Stimulated activated CD8-positive, alpha-beta memory T cell treated with anti-CD3 and anti-CD28 coated beads, Interleukin-4, amount 100 ng/mL, for 4 hours (primary cell): Measurements from ENCODE around the gene VSIR.
A peak's percentile ranks its signal among the peaks of the same experiment; 100 is the strongest.

Source experiments
- DNase-seq, 2 donors: peaks; one replicate each; pipeline ENCODE4 v3.0.0-alpha.2; 2020; ENCODE audit warnings: low read depth in 2 of 2, low spot score in 1 of 2

Gene VSIR

DNA sequence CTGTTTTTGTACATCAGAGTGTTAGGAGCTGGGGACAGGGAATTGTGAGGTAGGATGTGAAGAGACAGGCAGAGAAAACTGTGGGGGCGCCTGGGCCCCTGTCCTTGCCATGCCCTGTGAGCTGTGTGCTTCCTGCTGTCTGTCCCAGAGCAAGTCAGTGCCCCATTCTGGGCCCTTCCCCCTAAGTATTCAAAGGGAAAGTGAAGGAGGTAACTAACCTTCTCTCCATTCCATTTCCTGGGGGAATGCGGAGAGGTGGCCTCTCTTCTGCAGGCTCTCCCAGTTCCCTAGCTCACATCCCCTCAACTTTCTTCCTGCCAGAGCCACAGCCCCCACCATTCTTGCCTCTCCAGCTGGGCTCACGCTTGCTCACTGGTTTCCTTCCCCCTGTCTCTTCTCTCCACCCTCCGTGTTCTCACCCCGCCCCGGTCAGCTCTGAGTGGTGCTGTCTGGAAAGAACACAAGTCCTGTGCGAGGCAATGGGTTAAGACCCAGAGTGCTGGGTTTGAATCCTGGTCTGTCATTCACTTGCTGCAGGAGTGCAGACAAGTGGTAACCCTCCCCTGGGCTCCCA lies 9.7 kb upstream of the VSIR start:
- no peak for DNase-seq

DNA sequence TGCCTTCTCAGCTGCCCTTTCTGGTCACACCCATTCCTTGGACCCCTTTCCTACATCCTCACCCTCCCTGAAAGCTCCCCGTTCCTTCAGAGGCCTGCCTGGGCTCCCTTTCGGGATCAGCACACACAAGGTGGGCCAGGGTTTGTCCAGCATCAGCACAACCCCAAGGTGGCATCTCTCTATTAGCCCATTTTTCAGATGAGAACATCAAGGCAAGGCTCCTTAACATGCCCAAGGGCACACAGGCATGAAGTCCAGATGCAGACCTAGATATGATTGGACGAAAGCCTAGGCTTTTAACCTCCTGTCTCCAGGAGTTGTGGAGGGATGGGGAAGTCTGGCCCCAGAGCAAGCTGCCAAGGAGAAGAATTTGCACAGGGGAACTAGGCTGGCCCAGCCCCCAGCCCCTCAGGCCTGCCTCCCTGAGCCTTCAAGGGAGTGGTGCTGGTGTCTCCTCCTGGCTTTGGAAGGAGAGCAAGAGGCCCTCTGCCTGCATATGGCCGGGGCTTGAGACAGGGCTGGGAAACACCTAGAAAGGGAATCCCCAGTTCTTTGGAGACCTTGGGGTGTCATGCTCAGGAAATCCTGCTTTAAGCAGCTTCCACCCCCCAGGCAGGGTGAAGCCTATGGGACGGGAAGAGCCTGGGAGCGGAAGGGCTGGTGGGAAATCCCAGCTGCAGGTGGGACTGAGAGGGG lies 9.0 kb upstream of the VSIR start:
- no peak for DNase-seq

DNA sequence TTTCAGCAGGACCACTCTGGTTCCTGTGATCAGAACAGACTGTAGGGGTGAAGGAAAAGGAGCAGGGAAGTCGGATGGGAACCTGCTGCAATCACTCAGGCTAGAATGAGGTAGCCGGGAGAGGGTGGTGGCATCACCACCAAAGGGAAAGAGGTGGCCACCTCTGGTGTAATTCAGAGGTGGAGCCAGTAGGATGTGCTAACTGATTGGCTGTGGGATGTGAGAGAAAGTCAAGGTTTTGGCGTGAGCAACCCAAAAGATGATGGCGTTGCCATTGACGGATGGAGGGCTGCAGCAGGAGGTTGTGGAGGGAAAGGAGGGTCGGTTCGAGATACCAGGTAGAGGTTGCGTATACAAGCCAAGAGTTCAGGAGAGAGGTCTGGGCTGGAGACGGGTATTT lies 7.4 kb upstream of the VSIR start:
- DNase-seq, result no peak

DNA sequence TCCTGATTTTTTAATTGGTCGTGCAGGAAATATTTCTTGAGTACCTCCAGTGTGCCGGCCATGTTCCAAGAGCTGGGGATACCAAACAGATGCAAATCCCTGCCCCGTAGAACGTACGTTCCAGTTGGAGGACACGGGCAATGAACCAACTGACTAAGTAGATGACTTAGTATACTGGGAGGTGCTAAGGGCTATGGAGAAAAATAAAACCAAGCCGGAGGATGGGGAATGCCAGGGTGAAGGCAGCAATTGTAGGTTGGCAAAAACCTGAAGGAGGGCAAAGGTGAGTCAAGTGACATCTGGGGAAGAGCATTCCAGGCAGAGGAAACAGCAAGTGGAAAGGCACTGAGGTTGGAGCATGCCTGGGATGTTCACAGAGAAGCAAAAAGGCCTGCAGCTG lies 6.8 kb upstream of the VSIR start:
- DNase-seq, result no peak

DNA sequence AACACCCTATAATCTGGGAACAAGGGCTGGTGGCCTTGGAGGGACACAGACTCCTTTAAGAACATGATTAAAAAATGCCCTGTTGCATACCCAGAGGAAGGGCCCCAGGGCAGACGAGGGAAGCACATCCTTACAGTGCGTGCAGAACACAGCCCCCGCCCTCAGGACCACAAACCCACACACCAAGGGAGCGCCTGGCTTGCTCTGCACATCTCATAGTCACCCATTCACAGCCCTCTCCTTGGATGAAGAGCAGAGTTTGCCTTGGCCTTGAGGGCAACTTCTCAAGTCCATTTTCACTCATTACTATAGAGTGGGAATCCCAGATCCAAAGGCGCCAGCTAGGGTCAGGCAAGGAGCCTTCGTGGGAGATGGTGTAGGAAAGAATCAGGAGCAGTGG lies 6.3 kb upstream of the VSIR start:
- no peak for DNase-seq

DNA sequence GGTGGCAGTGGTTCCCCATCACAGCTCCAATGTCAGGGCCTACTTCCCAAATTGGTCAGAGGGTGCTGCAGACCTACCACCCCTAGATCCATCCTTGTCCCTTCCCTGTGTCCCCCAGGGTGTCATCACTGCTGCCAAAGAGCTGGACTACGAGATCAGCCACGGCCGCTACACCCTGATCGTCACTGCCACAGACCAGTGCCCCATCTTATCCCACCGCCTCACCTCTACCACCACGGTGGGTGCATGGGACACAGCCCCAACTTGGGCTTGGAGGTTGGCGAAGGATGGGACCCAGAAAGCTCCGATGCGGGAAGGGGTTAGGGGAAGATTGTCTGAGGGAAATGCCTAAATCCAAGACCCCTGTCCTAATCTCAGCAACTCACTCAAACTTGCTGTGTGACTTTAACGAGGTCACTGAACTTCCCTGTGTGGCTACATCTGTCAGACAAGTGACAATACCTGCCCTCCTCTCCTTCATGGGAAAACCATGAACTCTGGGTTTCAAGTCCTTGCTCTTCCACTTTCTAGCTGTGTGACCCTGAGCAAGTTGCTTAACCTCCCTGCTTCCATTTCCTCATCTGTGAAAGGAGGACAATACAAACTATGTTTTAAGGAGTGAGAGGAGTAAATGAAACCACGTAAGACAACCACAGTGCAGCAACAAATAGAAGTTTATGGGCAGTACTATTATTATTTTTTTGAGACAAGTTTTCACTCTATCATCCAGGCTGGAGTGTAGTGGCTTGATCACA lies 4.9 kb upstream of the VSIR start:
- no peak for DNase-seq

DNA sequence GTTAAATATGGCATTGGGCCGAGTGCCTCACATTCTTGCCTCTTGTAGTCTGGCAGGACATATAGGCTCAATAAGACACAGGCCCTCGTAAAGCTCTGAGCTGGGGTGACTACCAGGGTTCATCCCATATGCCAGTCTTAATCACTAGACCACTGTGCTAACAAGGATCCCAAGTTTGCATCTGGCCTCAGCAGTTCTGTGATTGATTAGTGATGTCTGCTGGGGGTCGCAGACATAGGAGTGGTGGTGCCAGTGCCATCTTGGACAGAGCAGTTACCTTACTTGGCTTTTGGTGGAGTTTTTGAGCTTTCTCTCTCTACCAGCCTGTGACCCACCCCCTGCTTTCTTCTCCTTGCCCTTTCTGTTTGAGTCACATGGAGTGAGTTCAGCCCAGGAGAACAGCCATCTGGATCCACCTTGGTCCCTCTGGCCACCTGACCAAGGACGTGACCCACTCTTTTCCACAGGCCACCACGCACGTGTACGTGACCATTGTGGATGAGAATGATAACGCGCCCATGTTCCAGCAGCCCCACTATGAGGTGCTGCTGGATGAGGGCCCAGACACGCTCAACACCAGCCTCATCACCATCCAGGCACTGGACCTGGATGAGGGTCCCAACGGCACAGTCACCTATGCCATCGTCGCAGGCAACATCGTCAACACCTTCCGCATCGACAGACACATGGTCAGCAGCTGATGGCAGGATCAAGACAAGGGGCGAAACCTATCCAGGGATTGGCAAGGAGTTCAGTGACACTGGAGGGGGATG lies 4.1 kb upstream of the VSIR start:
- DNase-seq, result no peak

DNA sequence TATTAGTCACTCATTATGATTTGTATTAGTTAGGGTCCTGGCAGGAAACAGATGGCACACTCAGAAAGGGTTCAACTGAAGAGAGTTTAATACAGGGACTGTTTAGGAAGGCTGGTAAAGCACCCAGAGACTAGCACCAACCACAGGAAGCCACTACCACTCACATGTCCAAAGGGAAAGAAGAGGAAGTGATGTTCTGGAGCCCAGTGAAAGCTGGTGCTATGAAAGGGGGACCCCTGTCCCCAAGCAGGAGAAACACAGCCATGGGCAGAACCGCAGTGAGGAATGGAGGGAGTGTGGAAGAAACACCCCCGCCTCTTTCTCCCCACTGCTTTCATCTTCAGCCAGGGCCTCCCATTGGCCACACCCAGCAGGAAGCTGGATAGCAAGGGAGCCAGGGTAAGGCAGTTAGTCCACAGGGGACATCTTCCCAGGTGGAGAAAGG lies 3.2 kb upstream of the VSIR start:
- no peak for DNase-seq

DNA sequence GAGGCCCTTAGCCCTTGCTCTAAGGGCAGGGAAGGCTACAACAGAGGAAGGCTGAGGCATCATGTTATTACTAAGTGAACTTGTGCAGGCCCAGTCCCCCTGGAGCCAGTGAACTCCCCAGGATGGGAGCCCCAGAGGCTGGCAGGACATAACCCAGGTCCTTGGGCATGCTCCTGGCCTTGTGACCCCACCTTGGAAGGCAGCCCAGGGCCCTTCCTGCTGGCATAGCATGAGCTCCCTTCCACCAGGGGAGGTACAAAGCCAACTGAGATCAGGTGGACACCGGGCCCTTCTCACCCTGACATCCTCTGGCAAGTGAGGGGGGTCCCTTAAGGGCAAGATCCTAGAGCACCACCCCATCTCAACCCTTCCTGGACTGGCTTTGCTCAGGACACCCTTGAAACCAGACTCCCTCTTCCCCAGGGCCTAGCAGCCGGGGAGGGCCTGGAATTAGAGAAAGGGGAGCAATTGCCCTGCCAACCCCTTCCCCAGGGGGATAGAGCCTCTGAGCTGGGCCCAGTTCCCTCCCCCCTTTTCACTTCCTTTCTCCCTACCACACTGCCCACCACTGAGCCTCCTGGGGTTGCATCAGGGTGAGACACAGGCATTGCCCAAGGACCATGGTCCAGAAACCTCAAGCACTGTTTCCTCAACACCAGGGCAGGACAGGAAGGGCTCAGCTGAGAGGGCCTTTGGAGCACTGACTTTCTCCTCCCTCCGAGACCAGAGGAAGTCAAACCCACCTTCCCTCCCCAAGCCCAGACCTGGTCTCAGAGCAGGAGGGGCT lies 1.8 kb upstream of the VSIR start:
- DNase-seq, result no peak

DNA sequence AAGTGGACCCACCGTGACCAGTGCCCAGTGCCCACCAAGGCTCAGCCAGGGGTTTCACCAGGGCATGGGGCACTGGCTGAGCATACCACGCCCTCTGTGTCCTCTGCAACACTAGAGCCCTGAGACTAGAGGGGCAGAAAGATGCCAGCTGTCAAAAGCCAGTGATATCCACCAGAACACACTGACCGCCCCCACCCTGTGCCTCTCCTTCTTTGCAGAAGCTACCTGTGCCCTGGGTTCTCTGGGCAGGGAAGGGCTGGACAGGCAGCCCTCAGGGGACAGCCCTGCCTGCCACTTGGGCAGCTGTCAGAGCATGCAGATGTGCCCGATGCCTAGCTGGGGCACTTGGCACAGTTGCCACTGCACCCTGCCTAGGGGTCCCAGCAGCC lies 494 bp downstream of the VSIR start:
- no peak for DNase-seq

DNA sequence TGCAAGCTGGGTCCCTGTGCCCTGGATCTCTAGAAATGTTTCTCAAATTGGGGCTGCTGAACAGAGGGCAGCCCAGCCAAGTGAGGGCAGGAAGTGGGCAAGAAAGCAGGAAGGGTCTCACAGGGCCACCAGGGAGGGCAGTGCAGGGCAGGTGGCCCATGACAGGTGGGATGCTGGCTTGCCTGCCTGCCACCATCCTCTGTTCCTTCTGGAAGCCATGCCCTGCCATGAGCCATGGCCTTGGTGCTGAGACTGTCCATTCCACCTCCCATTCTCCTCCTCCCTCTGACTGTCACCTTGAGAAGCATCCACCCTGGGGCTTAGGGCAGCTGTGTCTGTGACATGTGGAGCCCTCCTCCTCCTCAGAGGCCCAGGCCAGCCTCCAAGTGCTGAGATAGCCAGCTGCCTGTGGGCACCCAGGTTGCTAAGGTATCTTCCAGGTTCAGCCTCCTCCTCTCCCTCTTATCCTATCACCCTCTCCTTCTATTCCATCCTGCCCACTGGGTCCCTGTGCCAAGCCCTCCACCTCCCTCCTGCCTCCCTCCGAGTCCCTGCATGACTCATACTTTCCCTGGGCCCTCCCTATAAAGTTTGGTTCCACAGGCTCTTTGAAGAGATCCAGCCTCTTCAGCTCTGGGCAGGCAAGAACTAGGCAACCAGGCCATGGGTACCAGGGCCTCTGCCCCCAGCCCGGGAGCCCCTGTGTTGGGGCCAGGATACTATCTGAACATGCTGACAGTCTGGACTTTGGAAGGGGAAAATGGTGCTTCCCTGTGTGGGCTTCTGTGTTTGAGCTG lies 1.3 kb downstream of the VSIR start:
- peak in 1 of 2 donors; percentile 32 for DNase-seq

DNA sequence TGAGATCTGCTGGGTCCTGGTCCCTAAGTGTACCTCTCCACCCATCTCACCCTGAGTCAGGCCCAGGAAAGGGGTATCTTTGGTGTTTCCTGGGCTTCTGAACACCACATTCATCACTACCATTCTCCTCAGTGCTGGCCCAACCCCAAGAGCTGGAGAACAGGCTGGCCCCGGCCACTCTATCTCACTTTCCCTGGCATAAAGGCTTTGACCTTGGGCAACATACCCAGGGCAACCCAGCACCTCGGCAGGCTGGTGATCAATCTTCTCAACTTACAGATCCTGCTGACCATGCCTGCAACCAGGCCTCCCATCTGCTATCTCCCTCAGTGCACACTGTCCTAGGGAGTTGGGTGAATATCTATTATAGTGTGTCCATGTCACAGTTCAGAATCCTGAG lies 2.1 kb downstream of the VSIR start:
- DNase-seq, result no peak

DNA sequence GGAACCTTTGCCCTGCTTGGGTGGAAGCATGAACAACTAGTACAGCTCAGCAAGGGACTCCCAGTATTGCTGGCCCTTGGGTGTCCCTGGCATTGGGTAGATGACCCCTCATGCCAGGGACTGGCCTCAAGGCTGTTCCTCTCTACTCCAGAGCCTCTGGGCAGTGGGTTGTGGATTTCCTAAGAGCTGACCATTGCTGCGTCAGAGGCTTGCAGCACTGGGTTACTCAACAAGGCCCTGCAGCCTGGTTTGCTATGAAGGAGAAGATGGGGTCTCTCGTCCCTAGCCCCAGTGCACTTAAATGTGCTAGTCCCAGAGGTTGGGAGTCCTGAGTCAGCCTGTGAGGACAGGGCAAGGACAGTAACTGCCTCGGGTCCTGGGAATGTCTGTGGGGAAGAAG lies 2.5 kb downstream of the VSIR start:
- DNase-seq, result no peak

DNA sequence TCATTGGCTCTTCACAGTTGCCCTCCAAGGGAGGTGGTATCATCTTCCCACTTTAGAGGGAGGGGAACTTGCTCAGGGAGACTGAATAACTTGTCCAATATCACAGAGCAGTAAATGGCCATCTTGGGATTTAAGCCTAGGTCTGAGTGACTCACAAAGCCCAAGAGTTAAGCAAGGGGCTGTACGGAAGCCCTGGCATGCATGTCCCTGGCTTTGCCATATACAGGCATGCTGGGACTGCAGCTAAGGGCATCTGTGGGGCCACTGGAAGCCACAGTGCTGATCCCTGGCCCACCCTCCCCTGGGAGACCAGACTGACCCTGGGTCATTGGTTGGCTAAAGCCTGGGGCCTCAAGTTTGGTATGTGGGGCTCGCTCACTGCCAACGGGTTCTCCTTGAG lies 3.1 kb downstream of the VSIR start:
- DNase-seq, result no peak

DNA sequence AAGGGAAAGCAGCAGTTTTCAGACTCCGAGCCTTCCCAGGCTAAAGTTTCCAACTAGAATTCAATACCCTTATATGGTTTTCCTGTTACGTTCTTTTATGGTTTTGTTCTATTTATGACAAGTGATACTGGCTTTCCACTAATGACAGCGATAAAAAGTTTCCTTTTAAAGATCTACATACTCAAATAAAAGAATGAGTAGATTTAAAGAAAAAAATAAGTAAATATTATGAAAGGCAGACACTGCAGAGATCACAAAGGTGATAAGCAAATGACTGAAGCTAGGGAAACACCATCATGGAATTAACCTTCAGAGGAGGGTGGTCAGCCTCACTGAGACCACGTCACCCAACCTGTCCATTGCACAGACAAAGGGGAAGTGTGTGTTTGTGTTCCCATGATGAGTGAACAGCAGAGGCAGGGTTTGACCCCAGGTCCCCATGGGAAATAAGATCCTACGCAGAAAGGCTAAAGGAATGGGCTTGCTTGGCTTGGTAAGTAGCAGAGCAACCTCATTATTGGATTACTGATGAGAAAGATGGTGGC lies 4.0 kb downstream of the VSIR start:
- DNase-seq, result no peak

DNA sequence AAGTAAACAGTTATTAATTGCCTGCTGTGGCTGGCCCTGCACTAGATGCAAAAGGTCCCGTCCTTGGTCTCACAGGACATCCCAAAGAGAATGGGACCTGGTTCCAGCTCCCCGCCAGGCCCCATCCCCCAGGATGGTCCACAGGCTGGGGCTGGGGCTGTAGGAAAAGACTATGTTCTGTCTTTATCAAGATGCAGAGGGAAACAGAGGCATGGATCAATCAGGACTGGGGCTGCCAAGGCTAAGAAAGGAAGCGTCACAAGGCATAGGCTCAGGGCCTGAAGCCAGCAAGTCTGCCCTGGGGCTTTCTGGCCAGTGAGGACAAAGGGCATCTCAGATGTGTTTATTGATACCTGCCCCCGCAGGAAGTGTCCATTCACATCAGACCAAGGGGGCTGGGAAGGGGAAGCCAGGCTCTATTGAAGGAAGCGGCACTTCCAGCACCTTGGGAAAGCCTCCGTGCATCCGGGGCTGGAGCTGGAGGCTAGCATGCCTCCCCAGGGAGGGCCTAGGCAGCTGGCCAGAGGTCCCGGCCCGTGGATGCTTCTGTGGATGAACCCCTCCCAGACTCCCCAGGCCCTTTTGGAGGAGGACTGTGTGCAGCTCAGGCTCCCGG lies 5.8 kb downstream of the VSIR start:
- DNase-seq, result no peak

DNA sequence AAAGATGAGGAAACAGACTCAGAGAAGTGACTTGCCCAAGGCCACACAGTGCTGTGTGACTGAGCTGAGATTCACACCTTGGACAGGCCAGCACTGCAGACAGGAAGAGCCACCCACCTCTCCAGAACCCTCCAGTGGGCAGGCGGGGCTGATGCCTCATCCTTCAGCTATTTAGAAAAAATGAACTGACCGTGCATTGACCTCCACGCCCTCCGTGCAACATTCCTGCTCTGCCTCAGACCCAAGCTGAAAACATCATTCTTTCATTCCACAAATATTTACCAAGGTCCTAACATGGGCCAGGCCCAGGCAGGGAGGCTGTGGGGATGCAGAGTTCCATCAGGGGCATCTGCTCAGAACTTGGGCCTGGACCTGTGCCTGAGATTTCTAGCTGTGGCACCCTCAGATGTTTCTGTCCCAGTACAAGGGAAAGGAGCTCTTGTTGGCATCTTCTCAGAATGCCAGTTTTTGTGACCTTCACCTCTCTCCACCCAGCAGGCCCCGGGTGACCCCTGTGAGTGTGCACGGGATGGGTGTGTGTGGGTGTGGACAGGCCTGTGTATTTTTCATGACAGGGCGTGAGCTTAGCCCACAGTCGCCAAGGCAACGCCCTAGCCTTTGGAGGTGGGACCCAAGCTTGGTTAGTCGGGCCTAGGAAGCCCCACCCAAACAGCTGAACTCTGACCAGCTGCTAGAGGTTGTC lies 6.5 kb downstream of the VSIR start:
- no peak for DNase-seq

DNA sequence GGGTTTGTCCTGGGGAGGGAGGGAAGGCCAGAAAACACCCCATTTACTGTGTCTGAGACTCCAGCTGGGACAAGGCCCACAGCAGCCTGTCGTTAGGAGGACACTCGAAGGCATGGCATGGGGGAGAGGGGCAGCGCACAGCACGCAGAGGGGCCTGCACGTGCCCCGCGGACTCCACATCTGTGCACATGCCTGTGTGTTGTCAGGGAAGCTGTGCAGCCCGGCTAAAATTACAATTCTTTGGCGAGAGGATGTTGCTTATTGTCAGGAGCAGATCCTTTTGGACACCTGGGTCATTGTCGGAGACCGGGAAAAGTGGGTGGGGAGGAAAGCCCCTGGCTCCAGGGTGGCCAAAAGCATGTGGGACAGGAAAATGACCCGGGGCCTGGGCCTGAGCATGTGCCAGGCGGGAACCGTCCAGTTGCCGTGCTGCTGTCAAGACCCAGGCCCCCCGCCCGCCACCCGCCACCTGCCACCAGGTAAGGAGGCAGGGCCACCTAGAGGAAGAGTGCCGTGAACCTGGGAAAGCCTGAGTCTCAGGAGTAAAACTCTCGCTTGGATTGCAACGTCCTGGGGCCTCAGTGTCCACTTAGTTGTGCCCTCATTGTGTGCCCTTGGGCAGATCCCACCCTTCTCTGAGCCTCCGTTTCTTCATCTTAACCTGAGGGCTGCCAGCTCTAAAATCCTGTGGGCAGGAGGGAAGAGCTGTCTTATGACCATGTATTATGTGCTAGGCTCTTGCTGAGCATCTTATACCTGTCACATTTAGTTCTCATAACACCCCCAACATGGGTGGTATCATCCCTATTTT lies 7.2 kb downstream of the VSIR start:
- no peak for DNase-seq
